CD4-positive, alpha-beta T cell treated with Interleukin-12 subunit alpha and Interleukin-12 subunit beta, for 1 hour (primary cell): ENCODE data around the gene OR6N2.
A peak's percentile ranks its signal among the peaks of the same experiment; 100 is the strongest.

Source experiments
- DNase-seq: peaks from one replicate; pipeline ENCODE4 v3.0.0-alpha.2; 2020

OR6N2 gene, protein sequence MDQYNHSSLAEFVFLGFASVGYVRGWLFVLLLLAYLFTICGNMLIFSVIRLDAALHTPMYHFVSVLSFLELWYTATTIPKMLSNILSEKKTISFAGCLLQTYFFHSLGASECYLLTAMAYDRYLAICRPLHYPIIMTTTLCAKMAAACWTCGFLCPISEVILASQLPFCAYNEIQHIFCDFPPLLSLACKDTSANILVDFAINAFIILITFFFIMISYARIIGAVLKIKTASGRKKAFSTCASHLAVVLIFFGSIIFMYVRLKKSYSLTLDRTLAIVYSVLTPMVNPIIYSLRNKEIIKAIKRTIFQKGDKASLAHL

DNA sequence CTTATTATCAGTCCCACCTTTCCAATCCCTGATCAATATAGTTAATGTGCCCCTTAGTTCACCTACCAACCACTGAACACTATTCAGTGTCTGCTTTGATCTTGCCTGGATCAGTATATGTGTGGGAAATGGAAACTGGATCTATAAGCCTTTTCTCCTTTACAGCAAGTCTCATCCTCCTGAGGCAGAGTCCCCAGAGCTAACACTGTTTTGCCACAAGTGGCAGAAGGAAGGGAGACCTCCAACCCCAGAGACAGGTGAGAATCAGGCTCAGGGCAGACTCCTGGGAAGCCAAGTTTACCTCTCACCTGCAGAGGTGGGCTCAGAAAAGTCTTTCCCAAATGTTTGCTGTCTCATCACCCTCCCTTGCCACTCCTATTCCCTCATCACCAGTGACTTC lies at the start of gene OR6N2:
Gene OR6N2 (minus strand): TSS at position 101 of the 400 bp plus-strand sequence. CDS start 3,569 bp downstream, outside the sequence.
- no peak for DNase-seq

DNA sequence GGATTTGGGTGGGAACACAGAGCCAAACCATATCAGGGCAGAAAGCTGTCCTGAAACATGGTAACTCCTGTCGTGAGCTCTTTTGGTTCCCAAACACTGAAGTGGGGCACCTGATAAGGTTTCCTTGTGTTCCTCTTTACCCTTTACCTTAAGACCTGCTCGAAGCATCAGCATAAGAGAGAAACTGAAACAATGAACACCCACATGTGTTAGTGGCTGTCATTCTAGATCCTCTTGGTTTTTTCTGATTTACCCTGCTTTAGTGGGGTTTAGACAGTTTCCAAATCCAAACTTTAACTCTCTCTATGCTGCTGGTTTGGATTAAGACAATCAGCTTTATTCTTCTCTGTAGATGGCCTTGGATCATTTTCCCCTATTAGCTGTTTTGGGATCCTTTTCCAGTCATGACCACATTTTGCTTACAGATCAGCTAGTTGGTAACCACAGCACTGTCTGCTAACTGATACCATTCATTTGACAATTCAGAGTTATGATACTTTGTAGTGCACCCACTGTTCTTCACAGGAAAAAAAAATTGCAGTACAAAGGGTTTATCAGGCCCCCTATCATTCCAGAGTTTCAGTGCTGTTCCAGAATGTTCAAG lies 49.2 kb upstream of the OR6N2 start:
- DNase-seq = no peak

DNA sequence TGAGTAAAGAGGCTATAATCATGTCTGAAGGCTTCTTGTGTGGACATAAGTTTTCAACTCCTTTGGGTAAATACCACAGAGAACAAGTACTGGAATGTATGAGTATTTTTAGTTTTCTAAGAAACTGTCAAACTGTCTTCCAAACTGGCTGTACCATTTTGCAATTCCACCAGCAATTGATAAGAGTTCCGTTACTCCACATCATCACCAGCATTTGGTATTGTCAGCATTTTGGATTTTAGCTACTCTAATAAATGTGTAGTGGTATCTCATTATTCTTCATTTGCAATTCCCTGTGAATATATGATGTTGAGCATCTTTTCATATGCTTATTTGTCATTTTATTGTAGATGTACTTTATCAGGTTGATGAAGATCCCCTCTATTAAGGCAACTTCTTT lies 40.7 kb upstream of the OR6N2 start:
- DNase-seq = no peak

DNA sequence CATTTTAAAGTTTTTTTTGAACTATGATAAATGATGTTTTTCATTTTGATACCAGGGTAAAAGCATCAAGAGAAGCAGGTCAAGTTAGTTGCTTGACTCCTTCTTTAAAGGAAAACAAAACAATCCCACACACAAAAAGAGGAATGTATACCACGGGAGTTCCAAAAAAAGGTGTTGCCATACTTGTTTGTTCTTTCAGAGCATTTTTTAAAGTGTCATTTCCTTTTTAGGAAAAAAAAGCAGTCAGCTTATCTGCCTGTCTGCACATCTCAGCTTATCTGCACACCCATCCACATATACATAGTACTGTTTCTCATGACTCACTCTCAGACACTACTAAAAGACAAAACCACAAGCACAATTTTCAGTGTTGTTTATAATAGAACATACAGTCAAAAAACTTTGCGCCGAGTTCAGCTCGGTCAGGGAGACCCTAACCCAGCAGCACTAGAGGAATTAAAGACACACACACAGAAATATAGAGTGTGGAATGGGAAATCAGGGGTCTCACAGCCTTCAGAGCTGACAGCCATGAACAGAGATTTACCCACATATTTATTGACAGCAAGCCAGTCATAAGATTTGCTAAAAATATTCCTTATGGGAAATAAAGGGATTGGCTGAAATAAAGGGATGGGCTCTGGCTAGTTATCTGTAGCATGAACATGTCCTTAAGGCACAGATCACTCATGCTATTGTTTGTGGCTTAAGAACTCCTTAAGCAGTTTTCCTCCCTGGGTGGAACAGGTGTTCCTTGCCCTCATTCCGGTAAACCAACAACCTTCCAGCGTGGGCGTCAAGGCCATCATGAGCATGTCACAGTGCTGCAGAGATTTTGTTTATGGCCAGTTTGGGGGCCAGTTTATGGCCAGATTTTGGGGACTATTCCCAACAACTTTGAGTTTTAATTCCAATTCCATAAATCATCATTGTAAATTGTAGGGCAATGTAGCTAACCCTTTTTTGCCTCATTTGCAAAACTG lies 38.7 kb upstream of the OR6N2 start:
- DNase-seq = peak; percentile 40

DNA sequence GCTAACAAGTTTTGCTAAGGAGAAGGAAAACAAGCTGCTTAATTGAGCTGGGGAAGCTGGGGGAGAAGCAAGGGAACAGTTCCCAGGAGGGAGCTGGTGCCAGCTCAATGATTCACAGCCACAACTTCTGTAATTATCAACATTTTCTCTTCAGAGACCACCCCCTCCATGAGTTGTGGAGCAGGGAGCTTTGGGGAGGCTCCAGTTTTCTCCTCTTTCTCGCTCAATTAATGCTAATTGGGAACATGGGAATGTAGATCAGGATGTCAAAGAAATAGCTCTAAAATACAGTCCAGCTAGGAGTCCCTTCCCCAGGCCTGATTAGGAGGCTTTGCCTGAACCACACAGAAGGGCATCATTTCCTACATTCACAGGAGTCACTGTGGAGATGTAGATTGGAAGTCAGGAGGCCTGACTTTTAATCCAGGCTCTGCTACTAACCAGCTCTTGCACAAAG lies 38.0 kb upstream of the OR6N2 start:
- no peak for DNase-seq

DNA sequence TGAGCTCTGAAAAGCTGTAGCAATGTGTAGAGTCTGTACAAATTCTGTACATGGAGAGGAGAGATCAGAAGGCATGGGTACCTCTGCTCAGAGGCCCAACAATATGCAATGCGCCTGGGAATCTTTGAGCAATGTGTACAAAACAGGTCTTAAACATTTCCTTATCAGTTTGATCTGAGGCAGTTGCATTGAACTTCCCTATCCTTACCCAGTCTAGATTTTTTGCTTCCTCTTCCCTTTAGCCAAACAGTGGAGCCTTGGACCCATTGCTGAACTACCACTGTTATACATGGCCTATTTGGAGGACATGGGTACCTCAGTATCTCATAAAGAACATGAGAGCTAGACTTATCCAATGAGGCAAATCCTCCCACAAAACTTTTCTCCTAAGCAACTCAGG lies 37.6 kb upstream of the OR6N2 start:
- DNase-seq = no peak

DNA sequence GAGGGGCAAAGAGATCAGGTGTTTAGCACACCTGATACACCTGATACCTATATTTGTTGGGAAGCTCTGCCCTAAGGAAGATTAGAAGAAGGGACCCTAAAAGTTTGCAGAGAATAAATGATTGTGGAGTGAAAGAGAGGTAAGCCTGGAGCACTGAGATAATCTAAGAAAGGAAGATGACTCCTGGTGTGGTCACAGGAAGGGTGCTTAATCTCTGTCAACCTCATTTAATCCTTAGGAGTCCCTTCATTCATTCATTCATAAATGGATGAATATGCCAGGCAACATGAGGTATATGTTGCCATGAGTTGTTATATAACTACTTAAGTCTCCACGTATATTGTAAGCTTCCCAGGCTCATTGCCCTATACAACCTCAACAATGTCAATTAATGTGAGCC lies 34.0 kb upstream of the OR6N2 start:
- DNase-seq = no peak

DNA sequence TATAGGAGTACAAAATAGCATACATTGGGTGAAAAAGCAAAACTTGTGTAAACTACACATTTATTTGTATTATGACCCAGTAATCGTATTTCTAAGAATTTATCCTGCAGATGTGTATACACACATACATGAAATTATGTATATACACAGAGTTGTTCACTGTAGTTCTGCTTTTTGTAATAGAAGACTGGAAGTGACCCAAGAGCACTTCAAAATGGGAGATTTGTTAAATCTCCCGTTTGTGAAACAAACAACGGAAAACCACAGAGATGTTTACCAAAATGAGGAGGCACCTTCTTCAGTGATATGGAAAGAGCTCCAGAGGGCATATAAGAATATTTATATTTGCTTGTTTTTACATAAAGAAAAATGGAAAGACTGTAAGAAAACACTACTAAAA lies 32.2 kb upstream of the OR6N2 start:
- DNase-seq = no peak

DNA sequence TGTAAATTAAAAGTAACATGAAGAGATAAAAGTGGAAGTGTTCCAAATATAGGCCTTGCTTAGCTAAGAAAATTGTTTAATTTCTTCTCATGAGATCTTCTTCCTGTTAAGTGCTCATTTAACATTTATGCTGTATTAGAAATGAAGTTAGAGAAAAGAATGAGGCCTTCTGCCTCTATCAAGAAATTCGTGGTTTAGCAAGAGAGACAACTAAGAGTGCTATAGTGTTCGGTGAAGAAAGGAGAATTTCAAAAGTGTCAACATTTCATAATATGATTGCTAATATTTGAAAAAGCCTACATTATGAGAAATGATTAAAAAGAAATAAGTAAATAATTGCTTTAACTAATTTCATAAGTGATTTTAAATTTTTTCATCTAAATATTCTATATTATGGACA lies 31.3 kb upstream of the OR6N2 start:
- DNase-seq = no peak

DNA sequence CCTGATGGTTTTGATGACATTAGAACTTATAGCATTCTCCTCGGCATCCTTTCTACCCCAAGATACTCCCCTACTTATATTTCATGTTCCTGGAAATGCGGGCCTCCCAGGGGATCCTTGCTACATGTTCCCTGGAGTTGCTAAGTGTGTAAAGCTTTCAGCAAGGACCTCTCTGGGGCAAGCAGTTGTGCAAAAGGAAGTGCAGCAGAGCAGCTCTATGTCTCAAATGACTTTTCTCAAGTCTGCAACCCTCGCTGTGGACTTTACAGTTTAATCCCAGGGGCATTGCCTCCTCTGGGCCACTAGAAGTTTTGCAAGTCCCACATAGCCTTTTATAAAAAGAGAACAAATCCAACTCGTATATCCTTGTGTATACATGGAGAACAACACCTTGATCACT lies 29.3 kb upstream of the OR6N2 start:
- DNase-seq = no peak

DNA sequence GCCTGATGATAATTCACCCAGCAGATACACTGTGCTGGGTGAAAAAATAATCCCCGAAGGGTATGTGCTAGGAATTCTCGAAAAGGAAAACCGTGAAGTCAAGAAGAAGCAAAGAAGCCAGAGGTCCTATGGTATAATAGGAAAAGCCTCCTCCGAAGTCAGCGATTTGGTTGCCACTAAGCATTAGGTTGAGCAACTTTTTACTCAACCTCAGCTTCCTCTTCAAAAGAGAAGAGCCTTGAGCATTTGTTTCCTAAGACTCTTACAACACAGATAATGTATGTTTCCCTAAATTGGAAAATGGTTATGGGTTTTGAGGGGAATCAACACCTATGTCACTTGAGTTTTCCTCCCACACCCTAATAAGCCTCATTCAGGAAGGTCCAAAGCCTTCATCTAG lies 28.9 kb upstream of the OR6N2 start:
- DNase-seq = no peak

DNA sequence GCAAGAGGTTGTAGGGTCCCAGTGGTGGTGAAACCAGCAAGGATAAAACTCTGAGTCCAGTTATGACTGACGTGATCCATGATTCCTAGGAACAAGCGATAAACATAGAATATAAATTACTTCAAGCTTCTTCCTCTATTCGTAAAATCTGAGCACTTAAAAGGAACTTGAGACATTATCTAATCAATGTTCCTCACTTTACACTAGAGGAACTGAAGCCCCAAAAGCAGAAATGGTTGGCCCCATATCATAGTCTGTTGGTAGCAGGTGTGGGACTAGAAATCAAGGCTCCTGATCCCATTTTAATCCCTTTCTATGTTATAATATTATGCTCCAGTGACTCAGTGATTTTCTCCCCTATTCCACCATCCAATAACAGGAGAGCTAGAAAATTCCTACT lies 28.3 kb upstream of the OR6N2 start:
- DNase-seq = no peak

DNA sequence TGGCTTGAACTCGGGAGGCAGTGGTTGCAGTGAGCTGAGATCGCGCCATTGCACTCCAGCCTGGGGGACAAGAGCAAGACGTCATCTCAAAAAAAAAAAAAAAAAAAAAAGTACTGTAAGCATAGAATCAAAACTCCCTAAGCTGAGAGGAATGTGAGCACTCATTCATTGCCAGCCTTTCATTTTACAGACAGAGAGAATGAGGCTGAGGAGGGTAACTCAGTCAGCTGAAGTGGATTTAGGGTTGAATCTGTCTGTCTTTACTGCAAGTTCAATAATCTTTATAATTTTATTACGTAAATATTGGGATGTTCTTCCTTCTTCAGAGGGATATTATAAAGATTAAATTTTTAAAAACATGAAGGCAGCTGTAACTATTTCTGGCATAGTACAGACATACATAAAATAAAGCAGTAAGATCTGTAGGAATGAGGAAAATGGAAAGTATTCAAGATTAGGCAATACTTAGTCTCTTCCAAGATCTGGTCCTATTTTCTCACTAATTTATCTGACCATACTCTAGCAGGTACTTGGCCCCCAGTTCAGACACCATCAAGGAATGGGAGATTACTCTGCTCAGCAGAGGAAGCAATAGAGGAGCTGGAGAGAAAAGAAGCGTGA lies 26.0 kb upstream of the OR6N2 start:
- no peak for DNase-seq

DNA sequence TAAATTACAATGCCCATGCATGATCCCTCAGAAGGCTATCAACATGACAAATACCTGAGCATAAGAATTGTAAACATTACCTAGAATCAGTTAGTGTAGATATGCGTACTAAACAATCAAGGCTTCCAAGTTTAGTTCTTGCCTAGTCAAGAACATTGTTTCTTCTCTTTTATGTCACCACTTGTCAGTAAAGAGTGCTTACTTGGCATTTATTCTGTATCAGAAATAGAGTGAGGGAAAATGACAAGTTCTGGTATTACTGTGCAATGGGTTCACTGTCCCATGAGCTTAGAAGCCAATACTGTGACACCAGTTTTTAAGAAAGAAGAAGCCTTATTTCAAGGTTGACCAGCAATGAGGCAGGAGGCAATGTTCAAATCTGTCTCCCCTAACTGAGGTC lies 22.7 kb upstream of the OR6N2 start:
- no peak for DNase-seq

DNA sequence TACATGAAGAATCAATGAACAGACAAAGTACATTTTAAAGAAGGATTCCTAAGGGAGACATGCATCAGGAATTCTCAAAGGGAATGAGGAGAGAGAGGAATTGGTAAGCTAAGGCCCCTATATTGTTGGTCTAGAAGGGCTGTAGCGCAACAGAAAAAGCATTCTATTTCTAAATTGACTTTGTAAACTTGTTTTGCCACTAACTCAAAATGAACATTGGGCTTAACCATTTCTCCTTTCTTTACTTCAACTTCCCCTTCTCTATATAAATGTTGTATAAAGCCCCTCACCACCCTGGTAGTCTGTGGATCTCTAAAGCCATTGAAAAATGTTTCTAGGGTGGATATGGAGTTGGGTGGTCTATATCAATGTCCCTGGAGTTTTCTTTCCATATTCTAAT lies 20.4 kb upstream of the OR6N2 start:
- DNase-seq = no peak

DNA sequence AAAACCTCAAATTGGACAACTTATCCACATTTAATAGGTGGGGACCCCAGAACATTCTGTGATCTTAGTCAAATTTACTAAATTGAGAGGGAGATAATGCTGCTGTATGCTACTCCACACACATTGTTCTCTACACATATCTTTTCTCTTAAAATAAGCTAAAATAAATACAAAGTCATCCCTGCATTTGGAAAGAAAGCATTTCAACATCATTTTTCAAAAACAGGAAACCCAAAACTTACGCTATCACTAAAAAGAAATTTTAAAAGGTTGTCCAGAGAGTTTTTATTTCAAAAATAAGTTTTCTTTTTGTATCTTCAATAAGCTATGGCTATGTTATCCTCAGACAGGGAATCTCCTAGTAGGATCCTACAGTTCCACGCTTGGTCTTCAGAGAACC lies 19.5 kb upstream of the OR6N2 start:
- no peak for DNase-seq

DNA sequence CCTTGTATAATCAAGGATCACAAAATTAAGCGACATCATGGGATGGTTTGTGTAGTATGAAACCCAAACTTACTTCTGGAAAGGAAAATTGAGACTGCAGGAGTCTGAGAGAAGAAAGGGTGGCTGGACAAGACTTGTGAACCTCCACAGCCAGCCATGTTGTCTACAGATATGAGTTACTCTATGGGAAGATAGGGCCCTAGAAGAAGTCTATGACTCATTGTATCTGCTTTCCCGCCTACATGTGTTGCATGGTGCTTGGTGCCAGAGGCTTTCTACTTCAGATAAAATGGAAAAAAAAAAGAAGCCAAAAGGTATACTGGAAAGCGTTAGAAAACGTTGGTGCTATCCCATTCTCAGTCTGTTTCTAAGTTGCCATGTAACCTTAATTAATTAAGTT lies 18.7 kb upstream of the OR6N2 start:
- no peak for DNase-seq

DNA sequence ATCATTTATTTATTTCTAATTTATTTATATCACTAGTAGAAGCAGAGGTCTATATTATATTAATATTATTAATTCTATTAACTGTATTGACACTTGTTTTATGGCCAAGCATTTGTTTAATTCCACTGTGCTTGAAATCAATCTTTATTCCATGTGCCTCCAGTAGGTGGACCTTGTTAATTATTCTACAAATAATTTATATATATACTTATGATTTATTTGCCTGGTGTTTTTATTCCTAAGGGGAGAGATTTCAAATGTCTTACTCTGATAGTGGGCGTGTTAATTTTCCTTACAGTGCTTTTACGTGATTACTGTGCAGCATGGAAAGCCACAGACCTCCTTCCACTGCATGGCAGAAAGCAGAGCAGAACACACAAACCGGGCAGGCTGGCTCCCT lies 17.5 kb upstream of the OR6N2 start:
- peak; percentile 22 for DNase-seq

DNA sequence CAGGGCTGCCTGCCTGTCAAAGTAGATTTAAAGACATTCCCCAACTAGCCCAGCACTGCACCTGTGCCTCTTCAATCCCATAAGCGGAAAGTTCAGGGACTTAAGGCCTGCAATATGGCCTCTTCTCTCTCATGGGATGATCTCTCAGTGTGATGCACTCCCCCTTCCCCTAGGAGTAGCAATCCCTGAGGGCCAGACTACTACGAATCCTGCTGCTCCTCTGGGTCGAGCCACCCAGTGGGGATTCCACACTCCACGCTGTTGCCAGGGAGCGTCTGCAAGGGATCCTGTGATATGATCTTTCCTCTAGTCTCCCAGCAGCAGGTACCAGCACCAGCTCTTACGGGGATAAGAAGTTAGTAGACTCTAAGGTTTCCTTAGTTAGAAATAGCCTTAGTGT lies 13.2 kb upstream of the OR6N2 start:
- DNase-seq = no peak

DNA sequence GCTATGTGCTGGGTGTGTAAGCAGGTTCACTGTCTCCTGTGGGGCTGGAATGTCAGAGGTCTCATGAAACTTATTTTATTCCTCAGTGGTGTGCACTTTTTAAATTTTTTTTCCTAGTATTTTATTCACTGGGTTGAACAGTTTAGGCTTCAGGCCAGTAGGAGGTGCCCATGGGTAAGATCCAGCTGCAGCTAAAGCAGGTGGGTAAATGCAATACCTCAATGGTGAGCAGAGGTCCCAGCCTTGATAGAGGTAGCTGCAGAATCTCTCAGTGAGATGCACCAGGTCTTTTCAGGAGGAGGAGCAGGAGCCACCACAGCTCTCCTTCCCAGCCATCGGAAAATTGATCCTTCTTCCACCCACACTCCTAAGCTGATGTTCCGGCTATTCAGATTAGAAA lies 12.6 kb upstream of the OR6N2 start:
- DNase-seq = peak; percentile 53

DNA sequence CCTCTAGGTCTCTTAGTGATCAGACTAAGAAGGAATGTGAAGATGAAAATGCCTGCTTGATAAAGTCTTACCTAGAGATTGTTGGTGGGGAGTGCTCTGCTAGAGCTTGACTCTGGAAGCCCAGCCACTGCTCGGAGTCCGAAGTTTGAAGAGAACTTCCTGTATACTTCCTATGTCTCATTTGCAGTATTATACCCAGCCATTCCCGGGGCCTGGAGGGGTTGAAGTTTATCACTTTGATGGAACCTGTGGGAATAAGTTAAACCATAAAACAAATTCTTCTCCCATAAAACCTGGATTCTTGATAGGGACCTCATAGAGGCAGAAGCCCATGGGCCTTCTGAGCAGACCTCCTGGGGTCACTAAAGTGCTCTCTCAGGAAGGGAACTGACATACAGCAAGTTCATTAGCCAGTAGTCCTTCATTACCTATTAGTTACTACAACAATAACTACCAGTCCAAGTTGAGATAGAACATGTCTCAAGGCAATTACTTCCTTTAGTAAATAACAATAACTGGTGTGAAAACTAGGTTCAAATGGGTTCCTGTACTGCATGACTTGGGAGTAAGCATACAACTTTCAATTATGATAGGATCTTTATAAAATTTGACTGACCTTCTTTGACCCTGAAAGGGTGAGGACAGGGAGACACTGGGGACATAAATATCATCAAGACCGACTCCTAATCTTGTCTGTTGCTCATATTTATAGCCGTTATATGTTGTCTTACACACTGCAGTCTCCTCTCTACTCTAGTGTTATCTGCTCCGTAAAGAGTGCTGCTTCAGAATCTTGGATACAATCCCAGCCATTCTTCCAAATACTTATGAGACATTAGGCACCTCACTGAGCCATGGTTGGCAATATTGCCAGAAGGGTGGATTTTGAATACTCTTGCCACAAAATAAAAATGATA lies 8.8 kb downstream of the OR6N2 start, which contains the start of gene OR6N1:
Gene OR6N1 (minus strand): TSS at position 246 of the 917 bp plus-strand sequence. CDS start 5,513 bp downstream, outside the sequence.
- no peak for DNase-seq

DNA sequence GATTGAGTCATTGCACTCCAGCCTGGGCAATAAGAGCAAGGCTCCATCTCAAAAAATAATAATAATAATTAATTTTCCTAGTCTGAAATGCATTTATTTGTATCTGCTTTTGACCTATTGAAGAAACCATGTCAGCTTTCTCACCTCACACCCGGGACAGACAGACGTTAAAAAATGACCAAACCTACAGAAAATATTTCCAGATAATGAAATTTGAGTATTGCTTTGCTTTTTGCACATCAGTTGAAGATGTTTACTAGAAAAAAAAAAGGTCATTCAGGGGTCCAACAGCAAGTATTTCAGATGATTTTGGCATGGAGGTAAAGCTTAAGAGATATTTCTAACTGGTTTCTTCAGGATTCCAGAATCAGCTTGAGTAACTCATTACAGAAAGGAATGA lies 26.6 kb downstream of the OR6N2 start, which contains the start of gene OR6K6:
Gene OR6K6 (plus strand): TSS at position 301 of the 400 bp plus-strand sequence. CDS start 168 bp downstream, outside the sequence.
- no peak for DNase-seq
